ENCODE measurements around the gene SLC39A3. TPM values are rescaled to one million over a fixed set of nuclear protein-coding genes. Genes with fewer than 3 reads are reported as not detected.

SLC39A3 gene
- total RNA-seq, 1 experiment from 2014 or later: 46.6 TPM

- TF ChIP-seq SIN3A (IDR thresholded peaks at IDR 0.05; ENCODE audit: borderline replicate concordance, insufficient read depth, low read depth, low read length) (no peak), TCF7L2 (IDR thresholded peaks at IDR 0.05; ENCODE audit: low read depth, low read length) (no peak), REST (IDR thresholded peaks at IDR 0.05; ENCODE audit: insufficient read depth in 1 of 2, low read depth in 2 of 2, low read length in 1 of 2) (no peak), CTCF (IDR thresholded peaks at IDR 0.05) (no peak), POLR2AphosphoS5 (IDR thresholded peaks at IDR 0.05; ENCODE audit: low read depth, low read length) (no peak)
- no peaks in the 10 kb centered on the region for H3K27me3 ChIP-seq (ENCODE audit: control insufficient read depth, insufficient read depth, low read length)
- ATAC-seq (no peak), DNase-seq (ENCODE audit: low read depth, low spot score) (no peak)
- no TSS peak for BruUV-seq (replicated peaks)
- in situ Hi-C loops (cut with HindIII; ENCODE audit: low pct_unique_long_range_greater_than_20kb, low sequenced_read_pairs) (no loop called here), intact Hi-C loops (cut with micrococcal nuclease; ENCODE audit: unreplicated experiment) (no loop called here)
- H3K4me3 ChIP-seq (ENCODE audit: low read depth in 2 of 2, low read length in 2 of 2): no peak overlapping the region
- no peaks in the 10 kb centered on the region for H3K9me3 ChIP-seq (ENCODE audit: control insufficient read depth, insufficient read depth, low read depth, low read length)
- ChIA-PET POLR2A (interaction anchor here (0.7 kb wide), 1 partner anchor 82 kb away, joined by 7 read pairs; no protein-coding TSS in a partner anchor), CTCF (no interaction called here)
- no peak overlapping the region for H3K27ac ChIP-seq (ENCODE audit: low read length)
- H3K36me3 ChIP-seq (ENCODE audit: control insufficient read depth, insufficient read depth, low read length): no peaks in the 10 kb centered on the region
- H3K4me1 ChIP-seq (ENCODE audit: control insufficient read depth, insufficient read depth, low read length): 0 out of 2 replicates have a peak, but pooled peaks cover under 1% of the 10 kb centered on the region
Measured at GRCh38 chr19:2744113-2744512, 4.3 kb upstream of the SLC39A3 start.

- H3K4me3 ChIP-seq (ENCODE audit: low read depth in 2 of 2, low read length in 2 of 2): no peak overlapping the region
- POLR2A ChIA-PET: no interaction called here
- TF ChIP-seq POLR2AphosphoS5 (IDR thresholded peaks at IDR 0.05; ENCODE audit: low read depth, low read length): no peak
- no peak for TF ChIP-seq TCF7L2 (IDR thresholded peaks at IDR 0.05; ENCODE audit: low read depth, low read length)
- no peak for TF ChIP-seq REST (IDR thresholded peaks at IDR 0.05; ENCODE audit: insufficient read depth in 1 of 2, low read depth in 2 of 2, low read length in 1 of 2)
- TF ChIP-seq CTCF (IDR thresholded peaks at IDR 0.05): no peak
- no peak for TF ChIP-seq SIN3A (IDR thresholded peaks at IDR 0.05; ENCODE audit: borderline replicate concordance, insufficient read depth, low read depth, low read length)
- peaks cover 3% of the 10 kb centered on the region; the same call in 1 of the 2 replicates for H3K4me1 ChIP-seq (ENCODE audit: control insufficient read depth, insufficient read depth, low read length)
- in situ Hi-C loops (cut with HindIII; ENCODE audit: low pct_unique_long_range_greater_than_20kb, low sequenced_read_pairs): no loop called here
- no peaks in the 10 kb centered on the region for H3K27me3 ChIP-seq (ENCODE audit: control insufficient read depth, insufficient read depth, low read length)
- CTCF ChIA-PET: no interaction called here
- intact Hi-C loops (cut with micrococcal nuclease; ENCODE audit: unreplicated experiment): no loop called here
- H3K27ac ChIP-seq (ENCODE audit: low read length): no peak overlapping the region
- BruUV-seq (replicated peaks): no TSS peak
- DNase-seq (ENCODE audit: low read depth, low spot score) (no peak), ATAC-seq (no peak)
- no peaks in the 10 kb centered on the region for H3K9me3 ChIP-seq (ENCODE audit: control insufficient read depth, insufficient read depth, low read depth, low read length)
- H3K36me3 ChIP-seq (ENCODE audit: control insufficient read depth, insufficient read depth, low read length): no peaks in the 10 kb centered on the region
Measured at GRCh38 chr19:2743099-2743498, 3.3 kb upstream of the SLC39A3 start.
